ENCODE data around the gene SMC5.

DNA sequence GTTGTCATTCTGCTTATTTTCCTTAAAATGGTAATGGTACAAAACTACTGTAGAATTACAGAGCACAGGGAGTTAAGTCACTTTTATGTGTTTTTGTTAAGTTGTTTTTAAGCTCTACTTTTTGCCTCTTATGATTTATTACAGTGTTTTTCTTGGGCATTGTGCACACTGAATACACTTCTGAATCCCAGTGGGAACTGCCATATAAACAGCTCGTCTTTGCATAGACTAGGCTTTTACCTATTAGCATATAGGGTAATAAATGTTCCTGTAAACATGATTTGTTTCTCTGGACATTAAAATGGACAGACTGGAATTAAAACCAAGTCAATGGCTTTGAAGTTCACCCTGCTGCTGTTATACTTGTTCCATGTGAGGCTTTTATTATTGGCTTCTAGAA, 143.4 kb downstream of the SMC5 start:
- TF ChIP-seq GATA2 (IDR thresholded peaks at IDR 0.05; ENCODE audit: low read depth, low read length): no peak
- TF ChIP-seq GATA3 (IDR thresholded peaks at IDR 0.05; ENCODE audit: low read depth, low read length): no peak

Measured in SH-SY5Y (cell line).